Stimulated activated CD8-positive, alpha-beta memory T cell treated with anti-CD3 and anti-CD28 coated beads, Interleukin-2, amount 100 ng/mL, for 48 hours (primary cell): ENCODE data around the gene CD180.
A peak's percentile ranks its signal among the peaks of the same experiment; 100 is the strongest.

ENCODE experiments used
- DNase-seq, 2 donors: peaks; one replicate each; pipeline ENCODE4 v3.0.0-alpha.2; 2020; ENCODE audit warnings: low read depth in 2 of 2

CD180 gene

GRCh38 chr5:67211926-67212325 is 15.3 kb upstream of the CD180 start:
- DNase-seq, result no peak

GRCh38 chr5:67209141-67209771 is 12.7 kb upstream of the CD180 start:
- peak in 1 of 2 donors; percentile 26 for DNase-seq

- no peak for DNase-seq
These were observed 11.8 kb upstream of the CD180 start for GRCh38 chr5:67208403-67208802.

GRCh38 chr5:67206929-67207328 is 10.3 kb upstream of the CD180 start:
- peak; percentile 30 to 78 for DNase-seq

- DNase-seq, result no peak
These were observed 9.9 kb upstream of the CD180 start for GRCh38 chr5:67206461-67206860.

GRCh38 chr5:67205981-67206380 is 9.4 kb upstream of the CD180 start:
- DNase-seq, result no peak

GRCh38 chr5:67204821-67205220 is 8.2 kb upstream of the CD180 start:
- no peak for DNase-seq

- DNase-seq, result no peak
These were observed 7.1 kb upstream of the CD180 start for GRCh38 chr5:67203701-67204074.

- DNase-seq, result no peak
These were observed 6.2 kb upstream of the CD180 start for GRCh38 chr5:67202828-67203227.

- no peak for DNase-seq
These were observed 5.4 kb upstream of the CD180 start for GRCh38 chr5:67201897-67202549.

- no peak for DNase-seq
These were observed 4.4 kb upstream of the CD180 start for GRCh38 chr5:67200809-67201562.

- DNase-seq, result no peak
These were observed 3.3 kb upstream of the CD180 start for GRCh38 chr5:67199859-67200258.

- no peak for DNase-seq
These were observed 2.3 kb upstream of the CD180 start for GRCh38 chr5:67198917-67199316.

- DNase-seq, result no peak
These were observed 937 bp upstream of the CD180 start for GRCh38 chr5:67197536-67197935.

- no peak for DNase-seq
These were observed 958 bp downstream of the CD180 start for GRCh38 chr5:67195406-67196275.

GRCh38 chr5:67194166-67194565 is 2.4 kb downstream of the CD180 start:
- no peak for DNase-seq

- no peak for DNase-seq
These were observed 3.2 kb downstream of the CD180 start for GRCh38 chr5:67193439-67193807.

- no peak for DNase-seq
These were observed 3.7 kb downstream of the CD180 start for GRCh38 chr5:67192719-67193438.

GRCh38 chr5:67190861-67191260 is 5.7 kb downstream of the CD180 start:
- no peak for DNase-seq

GRCh38 chr5:67190410-67190809 is 6.2 kb downstream of the CD180 start:
- DNase-seq, result no peak

- DNase-seq, result no peak
These were observed 6.7 kb downstream of the CD180 start for GRCh38 chr5:67189931-67190330.

GRCh38 chr5:67189079-67189354 is 7.6 kb downstream of the CD180 start:
- DNase-seq, result no peak
